ENCODE data around the gene PRPF19. TPM values are rescaled to one million over a fixed set of nuclear protein-coding genes. Genes with fewer than 3 reads are reported as not detected.

PRPF19 gene
- total and polyA plus RNA-seq, 2 of the 13 experiments (the other 11 are each of a cell fraction or from before 2014, with no cell fraction given) = 27.4 to 91.1 TPM

DNA sequence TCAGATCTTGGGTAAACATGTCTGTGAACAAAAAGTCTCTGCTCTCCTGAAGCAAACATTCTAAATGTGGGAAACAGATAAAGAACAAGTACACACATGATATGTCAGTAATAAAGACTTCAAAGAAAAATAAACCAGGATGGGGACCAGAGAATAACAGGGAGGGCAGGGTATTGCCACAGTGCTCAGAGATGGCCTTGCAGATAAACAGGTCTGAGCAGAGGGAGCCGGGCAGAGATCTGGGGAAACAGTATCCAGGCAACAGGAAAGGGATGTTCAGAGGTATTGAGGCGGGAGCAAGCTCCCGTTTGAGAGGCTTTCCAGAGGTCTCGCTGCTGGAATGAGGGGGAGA lies 61.5 kb downstream of the PRPF19 start (continued):
- TF ChIP-seq, protein P1, sequence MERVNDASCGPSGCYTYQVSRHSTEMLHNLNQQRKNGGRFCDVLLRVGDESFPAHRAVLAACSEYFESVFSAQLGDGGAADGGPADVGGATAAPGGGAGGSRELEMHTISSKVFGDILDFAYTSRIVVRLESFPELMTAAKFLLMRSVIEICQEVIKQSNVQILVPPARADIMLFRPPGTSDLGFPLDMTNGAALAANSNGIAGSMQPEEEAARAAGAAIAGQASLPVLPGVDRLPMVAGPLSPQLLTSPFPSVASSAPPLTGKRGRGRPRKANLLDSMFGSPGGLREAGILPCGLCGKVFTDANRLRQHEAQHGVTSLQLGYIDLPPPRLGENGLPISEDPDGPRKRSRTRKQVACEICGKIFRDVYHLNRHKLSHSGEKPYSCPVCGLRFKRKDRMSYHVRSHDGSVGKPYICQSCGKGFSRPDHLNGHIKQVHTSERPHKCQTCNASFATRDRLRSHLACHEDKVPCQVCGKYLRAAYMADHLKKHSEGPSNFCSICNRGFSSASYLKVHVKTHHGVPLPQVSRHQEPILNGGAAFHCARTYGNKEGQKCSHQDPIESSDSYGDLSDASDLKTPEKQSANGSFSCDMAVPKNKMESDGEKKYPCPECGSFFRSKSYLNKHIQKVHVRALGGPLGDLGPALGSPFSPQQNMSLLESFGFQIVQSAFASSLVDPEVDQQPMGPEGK (CRISPR knock-in tag; IDR thresholded peaks at IDR 0.05) = peak; percentile 87
- TF ChIP-seq ZBTB20 (CRISPR knock-in tag; IDR thresholded peaks at IDR 0.05; ENCODE audit: borderline replicate concordance, low read depth) = no peak
- no peak for TF ChIP-seq MTF1 (CRISPR knock-in tag; IDR thresholded peaks at IDR 0.05)
- TF ChIP-seq, protein P2, sequence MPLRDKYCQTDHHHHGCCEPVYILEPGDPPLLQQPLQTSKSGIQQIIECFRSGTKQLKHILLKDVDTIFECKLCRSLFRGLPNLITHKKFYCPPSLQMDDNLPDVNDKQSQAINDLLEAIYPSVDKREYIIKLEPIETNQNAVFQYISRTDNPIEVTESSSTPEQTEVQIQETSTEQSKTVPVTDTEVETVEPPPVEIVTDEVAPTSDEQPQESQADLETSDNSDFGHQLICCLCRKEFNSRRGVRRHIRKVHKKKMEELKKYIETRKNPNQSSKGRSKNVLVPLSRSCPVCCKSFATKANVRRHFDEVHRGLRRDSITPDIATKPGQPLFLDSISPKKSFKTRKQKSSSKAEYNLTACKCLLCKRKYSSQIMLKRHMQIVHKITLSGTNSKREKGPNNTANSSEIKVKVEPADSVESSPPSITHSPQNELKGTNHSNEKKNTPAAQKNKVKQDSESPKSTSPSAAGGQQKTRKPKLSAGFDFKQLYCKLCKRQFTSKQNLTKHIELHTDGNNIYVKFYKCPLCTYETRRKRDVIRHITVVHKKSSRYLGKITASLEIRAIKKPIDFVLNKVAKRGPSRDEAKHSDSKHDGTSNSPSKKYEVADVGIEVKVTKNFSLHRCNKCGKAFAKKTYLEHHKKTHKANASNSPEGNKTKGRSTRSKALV (CRISPR knock-in tag; IDR thresholded peaks at IDR 0.05) = no peak
- TF ChIP-seq SALL1 (CRISPR knock-in tag; IDR thresholded peaks at IDR 0.05) = peak; percentile 79
- TF ChIP-seq ZNF337 (CRISPR knock-in tag; IDR thresholded peaks at IDR 0.05; ENCODE audit: borderline replicate concordance, low read depth) = no peak
- TF ChIP-seq, protein P3, sequence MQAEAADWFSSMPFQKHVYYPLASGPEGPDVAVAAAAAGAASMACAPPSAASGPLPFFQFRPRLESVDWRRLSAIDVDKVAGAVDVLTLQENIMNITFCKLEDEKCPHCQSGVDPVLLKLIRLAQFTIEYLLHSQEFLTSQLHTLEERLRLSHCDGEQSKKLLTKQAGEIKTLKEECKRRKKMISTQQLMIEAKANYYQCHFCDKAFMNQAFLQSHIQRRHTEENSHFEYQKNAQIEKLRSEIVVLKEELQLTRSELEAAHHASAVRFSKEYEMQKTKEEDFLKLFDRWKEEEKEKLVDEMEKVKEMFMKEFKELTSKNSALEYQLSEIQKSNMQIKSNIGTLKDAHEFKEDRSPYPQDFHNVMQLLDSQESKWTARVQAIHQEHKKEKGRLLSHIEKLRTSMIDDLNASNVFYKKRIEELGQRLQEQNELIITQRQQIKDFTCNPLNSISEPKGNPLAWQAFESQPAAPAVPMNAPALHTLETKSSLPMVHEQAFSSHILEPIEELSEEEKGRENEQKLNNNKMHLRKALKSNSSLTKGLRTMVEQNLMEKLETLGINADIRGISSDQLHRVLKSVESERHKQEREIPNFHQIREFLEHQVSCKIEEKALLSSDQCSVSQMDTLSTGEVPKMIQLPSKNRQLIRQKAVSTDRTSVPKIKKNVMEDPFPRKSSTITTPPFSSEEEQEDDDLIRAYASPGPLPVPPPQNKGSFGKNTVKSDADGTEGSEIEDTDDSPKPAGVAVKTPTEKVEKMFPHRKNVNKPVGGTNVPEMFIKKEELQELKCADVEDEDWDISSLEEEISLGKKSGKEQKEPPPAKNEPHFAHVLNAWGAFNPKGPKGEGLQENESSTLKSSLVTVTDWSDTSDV (CRISPR knock-in tag; IDR thresholded peaks at IDR 0.05) = no peak
- TF ChIP-seq ZSCAN9 (CRISPR knock-in tag; IDR thresholded peaks at IDR 0.05; ENCODE audit: borderline replicate concordance) = peak; percentile 75; the same call in 1 of the 2 replicates
- TF ChIP-seq, protein P4, sequence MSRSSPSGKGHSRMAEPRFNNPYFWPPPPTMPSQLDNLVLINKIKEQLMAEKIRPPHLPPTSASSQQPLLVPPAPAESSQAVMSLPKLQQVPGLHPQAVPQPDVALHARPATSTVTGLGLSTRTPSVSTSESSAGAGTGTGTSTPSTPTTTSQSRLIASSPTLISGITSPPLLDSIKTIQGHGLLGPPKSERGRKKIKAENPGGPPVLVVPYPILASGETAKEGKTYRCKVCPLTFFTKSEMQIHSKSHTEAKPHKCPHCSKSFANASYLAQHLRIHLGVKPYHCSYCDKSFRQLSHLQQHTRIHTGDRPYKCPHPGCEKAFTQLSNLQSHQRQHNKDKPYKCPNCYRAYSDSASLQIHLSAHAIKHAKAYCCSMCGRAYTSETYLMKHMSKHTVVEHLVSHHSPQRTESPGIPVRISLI (CRISPR knock-in tag; IDR thresholded peaks at IDR 0.05; ENCODE audit: borderline replicate concordance) = peak; percentile 29; the same call in 1 of the 2 replicates
- TF ChIP-seq SP140L (CRISPR knock-in tag; IDR thresholded peaks at IDR 0.05; ENCODE audit: borderline replicate concordance) = no peak
- no peak for TF ChIP-seq ZNF598 (CRISPR knock-in tag; IDR thresholded peaks at IDR 0.05; ENCODE audit: borderline replicate concordance)
- no peak for TF ChIP-seq IRX3 (CRISPR knock-in tag; IDR thresholded peaks at IDR 0.05; ENCODE audit: borderline replicate concordance, low read depth)
- TF ChIP-seq BCL6 (CRISPR knock-in tag; IDR thresholded peaks at IDR 0.05) = peak; percentile 82
- peak; percentile 88 for TF ChIP-seq SAP130 (CRISPR knock-in tag; IDR thresholded peaks at IDR 0.05; ENCODE audit: low read depth)
- no peak for TF ChIP-seq ZNF543 (CRISPR knock-in tag; IDR thresholded peaks at IDR 0.05)
- 0 out of 2 replicates have a peak, but pooled peaks have one; percentile 18 for TF ChIP-seq ZMYM4 (CRISPR knock-in tag; IDR thresholded peaks at IDR 0.05)
- TF ChIP-seq, protein P5, sequence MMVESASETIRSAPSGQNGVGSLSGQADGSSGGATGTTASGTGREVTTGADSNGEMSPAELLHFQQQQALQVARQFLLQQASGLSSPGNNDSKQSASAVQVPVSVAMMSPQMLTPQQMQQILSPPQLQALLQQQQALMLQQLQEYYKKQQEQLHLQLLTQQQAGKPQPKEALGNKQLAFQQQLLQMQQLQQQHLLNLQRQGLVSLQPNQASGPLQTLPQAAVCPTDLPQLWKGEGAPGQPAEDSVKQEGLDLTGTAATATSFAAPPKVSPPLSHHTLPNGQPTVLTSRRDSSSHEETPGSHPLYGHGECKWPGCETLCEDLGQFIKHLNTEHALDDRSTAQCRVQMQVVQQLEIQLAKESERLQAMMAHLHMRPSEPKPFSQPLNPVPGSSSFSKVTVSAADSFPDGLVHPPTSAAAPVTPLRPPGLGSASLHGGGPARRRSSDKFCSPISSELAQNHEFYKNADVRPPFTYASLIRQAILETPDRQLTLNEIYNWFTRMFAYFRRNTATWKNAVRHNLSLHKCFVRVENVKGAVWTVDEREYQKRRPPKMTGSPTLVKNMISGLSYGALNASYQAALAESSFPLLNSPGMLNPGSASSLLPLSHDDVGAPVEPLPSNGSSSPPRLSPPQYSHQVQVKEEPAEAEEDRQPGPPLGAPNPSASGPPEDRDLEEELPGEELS (CRISPR knock-in tag; IDR thresholded peaks at IDR 0.05) = peak; percentile 93
- TF ChIP-seq, protein P6, sequence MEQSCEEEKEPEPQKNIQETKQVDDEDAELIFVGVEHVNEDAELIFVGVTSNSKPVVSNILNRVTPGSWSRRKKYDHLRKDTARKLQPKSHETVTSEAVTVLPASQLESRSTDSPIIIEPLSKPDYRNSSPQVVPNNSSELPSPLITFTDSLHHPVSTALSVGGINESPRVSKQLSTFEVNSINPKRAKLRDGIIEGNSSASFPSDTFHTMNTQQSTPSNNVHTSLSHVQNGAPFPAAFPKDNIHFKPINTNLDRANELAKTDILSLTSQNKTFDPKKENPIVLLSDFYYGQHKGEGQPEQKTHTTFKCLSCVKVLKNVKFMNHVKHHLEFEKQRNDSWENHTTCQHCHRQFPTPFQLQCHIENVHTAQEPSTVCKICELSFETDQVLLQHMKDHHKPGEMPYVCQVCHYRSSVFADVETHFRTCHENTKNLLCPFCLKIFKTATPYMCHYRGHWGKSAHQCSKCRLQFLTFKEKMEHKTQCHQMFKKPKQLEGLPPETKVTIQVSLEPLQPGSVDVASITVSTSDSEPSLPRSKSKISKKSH (CRISPR knock-in tag; IDR thresholded peaks at IDR 0.05; ENCODE audit: borderline replicate concordance) = no peak
- no peak for TF ChIP-seq GPN1 (CRISPR knock-in tag; IDR thresholded peaks at IDR 0.05; ENCODE audit: borderline replicate concordance)

Data from HepG2 (cell line).